Measurements from ENCODE around the gene ARHGEF11.

The ARHGEF11 gene

GRCh38 chr1:156951371-156951770, 94.2 kb downstream of the ARHGEF11 start:
- DNase-seq (ENCODE audit: low read depth), result no peak

GRCh38 chr1:156949127-156949526, 96.4 kb downstream of the ARHGEF11 start:
- no peak for DNase-seq (ENCODE audit: low read depth)

- DNase-seq (ENCODE audit: low read depth), result no peak
Measured at GRCh38 chr1:156948708-156949107, 96.8 kb downstream of the ARHGEF11 start.

GRCh38 chr1:156947818-156948525, 97.6 kb downstream of the ARHGEF11 start:
- no peak for DNase-seq (ENCODE audit: low read depth)

GRCh38 chr1:156947127-156947526, 98.4 kb downstream of the ARHGEF11 start:
- DNase-seq (ENCODE audit: low read depth), result no peak

GRCh38 chr1:156945881-156946661, 99.5 kb downstream of the ARHGEF11 start:
- no peak for DNase-seq (ENCODE audit: low read depth)

GRCh38 chr1:156944848-156945247, 100.7 kb downstream of the ARHGEF11 start:
- no peak for DNase-seq (ENCODE audit: low read depth)

GRCh38 chr1:156944268-156944667, 101.3 kb downstream of the ARHGEF11 start:
- no peak for DNase-seq (ENCODE audit: low read depth)

- no peak for DNase-seq (ENCODE audit: low read depth)
Measured at GRCh38 chr1:156943756-156944155, 101.8 kb downstream of the ARHGEF11 start.

GRCh38 chr1:156942576-156942975, 103.0 kb downstream of the ARHGEF11 start:
- DNase-seq (ENCODE audit: low read depth), result no peak

GRCh38 chr1:156942176-156942575, 103.4 kb downstream of the ARHGEF11 start:
- no peak for DNase-seq (ENCODE audit: low read depth)

GRCh38 chr1:156941675-156942074, 103.9 kb downstream of the ARHGEF11 start:
- no peak for DNase-seq (ENCODE audit: low read depth)

- no peak for DNase-seq (ENCODE audit: low read depth)
Measured at GRCh38 chr1:156939786-156940334, 105.7 kb downstream of the ARHGEF11 start.

- DNase-seq (ENCODE audit: low read depth), result no peak
Measured at GRCh38 chr1:156938813-156939212, 106.7 kb downstream of the ARHGEF11 start.

- no peak for DNase-seq (ENCODE audit: low read depth)
Measured at GRCh38 chr1:156937883-156938282, 107.7 kb downstream of the ARHGEF11 start.

- DNase-seq (ENCODE audit: low read depth), result no peak
Measured at GRCh38 chr1:156936721-156937220, 108.8 kb downstream of the ARHGEF11 start.

GRCh38 chr1:156936191-156936590, 109.4 kb downstream of the ARHGEF11 start:
- no peak for DNase-seq (ENCODE audit: low read depth)

- DNase-seq (ENCODE audit: low read depth), result no peak
Measured at GRCh38 chr1:156935505-156936128, 109.9 kb downstream of the ARHGEF11 start.

- no peak for DNase-seq (ENCODE audit: low read depth)
Measured at GRCh38 chr1:156933136-156933535, 112.4 kb downstream of the ARHGEF11 start.

- DNase-seq (ENCODE audit: low read depth), result no peak
Measured at GRCh38 chr1:156931974-156932710, 113.4 kb downstream of the ARHGEF11 start.

GRCh38 chr1:156931211-156931952, 114.2 kb downstream of the ARHGEF11 start:
- no peak for DNase-seq (ENCODE audit: low read depth)

Measured in stimulated activated CD8-positive, alpha-beta memory T cell treated with anti-CD3 and anti-CD28 coated beads, Interleukin-7, amount 100 ng/mL, for 24 hours (primary cell).